ENCODE results near the gene ZBTB20. TPM values are rescaled to one million over a fixed set of nuclear protein-coding genes. Genes with fewer than 3 reads are reported as not detected.
A peak's percentile ranks its signal among the peaks of the same experiment; 100 is the strongest.

ZBTB20 gene
- total and polyA plus RNA-seq, 2 donors (not counting 1 experiment from before 2014, with no cell fraction given) = 4.0 to 123 TPM

- Histone ChIP-seq H3K27ac (ENCODE audit: low read length in 2 of 2) (no peak overlapping the region), H3K9ac (ENCODE audit: low read length) (no peak overlapping the region), H3K27me3 (replicated peaks in 1 of 4; ENCODE audit: control extremely low read depth in 1 of 4, control insufficient read depth in 3 of 4, insufficient read depth in 4 of 4, low read length in 3 of 4) (no peaks in the 10 kb centered on the region), H3K9me3 (ENCODE audit: control extremely low read depth in 1 of 3, control insufficient read depth in 2 of 3, insufficient read depth in 1 of 3, low read length in 2 of 3) (no peaks in the 10 kb centered on the region), H2AFZ (ENCODE audit: insufficient read depth, low read depth, low read length, poor library complexity, severe bottlenecking) (no peak overlapping the region), H3K4me2 (replicated peaks; ENCODE audit: low read depth, low read length, poor library complexity, severe bottlenecking) (no peak overlapping the region), H4K20me1 (ENCODE audit: control insufficient read depth, insufficient read depth, low read length, poor library complexity, severe bottlenecking) (no peaks in the 10 kb centered on the region), H3K4me3 (ENCODE audit: control extremely low read depth in 1 of 5, extremely low read depth in 1 of 5, insufficient read depth in 1 of 5, low read depth in 2 of 5, low read length in 4 of 5) (no peak overlapping the region), H3K4me1 (ENCODE audit: control insufficient read depth in 2 of 2, insufficient read depth in 2 of 2, low read length in 2 of 2) (no peaks in the 10 kb centered on the region), H3K36me3 (replicated peaks in 1 of 2; ENCODE audit: control extremely low read depth in 1 of 2, control insufficient read depth in 1 of 2, extremely low read depth in 1 of 2, insufficient read depth in 2 of 2, low read length in 1 of 2) (no peaks in the 10 kb centered on the region), H3K79me2 (ENCODE audit: control insufficient read depth, insufficient read depth, low read length) (no peaks in the 10 kb centered on the region)
- ATAC-seq (ENCODE audit: low read depth) (no peak), DNase-seq (no peak)
- Mint-ChIP-seq H3K27me3 (no peaks in the 10 kb centered on the region), H3K4me1 (no peaks in the 10 kb centered on the region), H3K9me3 (ENCODE audit: insufficient read depth) (peaks cover 2% of the 10 kb centered on the region), H3K4me3 (no peak overlapping the region), H3K27ac (no peak overlapping the region)
- 100% methylated on average over 1 of the region's 2 CpGs for WGBS (ENCODE audit: insufficient coverage)
- ChIA-PET CTCF (no interaction called here), POLR2A (no interaction called here)
- intact Hi-C loops (cut with micrococcal nuclease) = no loop called here
- no peak for TF ChIP-seq CTCF (IDR thresholded peaks at IDR 0.05)
- TF ChIP-seq EZH2 (IDR thresholded peaks at IDR 0.05; ENCODE audit: borderline replicate concordance, insufficient read depth, low read depth, low read length, poor library complexity, severe bottlenecking) = no peak
Observed at GRCh38 chr3:114928989-114929640, 218.0 kb downstream of the ZBTB20 start.

- ATAC-seq (ENCODE audit: low read depth) = no peak
- no peaks in the 10 kb centered on the region for H3K9me3 Mint-ChIP-seq (ENCODE audit: insufficient read depth)
- H3K4me1 Mint-ChIP-seq = peaks cover 16% of the 10 kb centered on the region
- H3K4me3 ChIP-seq (ENCODE audit: control extremely low read depth in 1 of 5, extremely low read depth in 1 of 5, insufficient read depth in 1 of 5, low read depth in 2 of 5, low read length in 4 of 5) = no peak overlapping the region
- intact Hi-C loops (cut with micrococcal nuclease) = no loop called here
- H3K27ac ChIP-seq (ENCODE audit: low read length in 2 of 2) = no peak overlapping the region
- H3K27me3 ChIP-seq (replicated peaks in 1 of 4; ENCODE audit: control extremely low read depth in 1 of 4, control insufficient read depth in 3 of 4, insufficient read depth in 4 of 4, low read length in 3 of 4) = no peaks in the 10 kb centered on the region
- no peaks in the 10 kb centered on the region for H3K79me2 ChIP-seq (ENCODE audit: control insufficient read depth, insufficient read depth, low read length)
- CTCF ChIA-PET = interaction anchor here (0.5 to 1.0 kb wide), 2 partner anchors 12 to 32 kb away, joined by 3 to 4 read pairs; no protein-coding TSS in a partner anchor
- no peak overlapping the region for H3K4me3 Mint-ChIP-seq
- no CpG with 5 or more reads among the region's 3 CpGs for WGBS (ENCODE audit: insufficient coverage)
- H4K20me1 ChIP-seq (ENCODE audit: control insufficient read depth, insufficient read depth, low read length, poor library complexity, severe bottlenecking) = no peaks in the 10 kb centered on the region
- no peaks in the 10 kb centered on the region for H3K4me1 ChIP-seq (ENCODE audit: control insufficient read depth in 2 of 2, insufficient read depth in 2 of 2, low read length in 2 of 2)
- H3K9me3 ChIP-seq (ENCODE audit: control extremely low read depth in 1 of 3, control insufficient read depth in 2 of 3, insufficient read depth in 1 of 3, low read length in 2 of 3) = no peaks in the 10 kb centered on the region
- POLR2A ChIA-PET = no interaction called here
- TF ChIP-seq CTCF (IDR thresholded peaks at IDR 0.05) (no peak), EZH2 (IDR thresholded peaks at IDR 0.05; ENCODE audit: borderline replicate concordance, insufficient read depth, low read depth, low read length, poor library complexity, severe bottlenecking) (no peak)
- H3K4me2 ChIP-seq (replicated peaks; ENCODE audit: low read depth, low read length, poor library complexity, severe bottlenecking) = peak overlapping the region; percentile 6
- H3K27me3 Mint-ChIP-seq = no peaks in the 10 kb centered on the region
- no peak overlapping the region for H2AFZ ChIP-seq (ENCODE audit: insufficient read depth, low read depth, low read length, poor library complexity, severe bottlenecking)
- peaks cover 0 to 3% of the 10 kb centered on the region in 2 experiments for H3K36me3 ChIP-seq (replicated peaks in 1 of 2; ENCODE audit: control extremely low read depth in 1 of 2, control insufficient read depth in 1 of 2, extremely low read depth in 1 of 2, insufficient read depth in 2 of 2, low read length in 1 of 2)
- no peak for DNase-seq
- no peak overlapping the region for H3K27ac Mint-ChIP-seq
- H3K9ac ChIP-seq (ENCODE audit: low read length) = no peak overlapping the region
Observed at GRCh38 chr3:114904633-114905032, 242.5 kb downstream of the ZBTB20 start.

All from B cell (primary cell).